Chondrocyte (in vitro differentiated cells): Measurements from ENCODE around the gene LHFPL4. TPM values are rescaled to one million over a fixed set of nuclear protein-coding genes. Genes with fewer than 3 reads are reported as not detected.
"Not testable (repeated sequence)": the region's sequence is repeated elsewhere in the genome, so short reads cannot be mapped to it uniquely, and the experiment has no call there.

Experiments used
- DNase-seq: peaks from one replicate; pipeline ENCODE4 v3.0.0; 2021; ENCODE audit warnings: mixed read lengths, low spot score
- H3K27ac Mint-ChIP-seq: one replicate; pipeline ENCODE4 v1.8.0; 2021; ENCODE audit warnings: mild to moderate bottlenecking, moderate library complexity, mixed read lengths; ENCODE audit not compliant: unreplicated experiment
- H3K27me3 Mint-ChIP-seq: 2 replicates; pipeline ENCODE4 v1.8.0; 2021; ENCODE audit warnings: low read depth, mixed read lengths
- H3K36me3 Mint-ChIP-seq: 2 replicates; pipeline ENCODE4 v1.8.0; 2021; ENCODE audit warnings: low read depth, mixed read lengths
- H3K4me1 Mint-ChIP-seq: 2 replicates; pipeline ENCODE4 v1.8.0; 2021; ENCODE audit warnings: low read depth, mild to moderate bottlenecking, mixed read lengths
- H3K4me3 Mint-ChIP-seq: one replicate; pipeline ENCODE4 v1.8.0; 2021; ENCODE audit warnings: mild to moderate bottlenecking, moderate library complexity, mixed read lengths; ENCODE audit not compliant: unreplicated experiment
- H3K9me3 Mint-ChIP-seq: 2 replicates; pipeline ENCODE4 v1.8.0; 2021; ENCODE audit warnings: low read depth, mixed read lengths
- total RNA-seq: library from RNA; stranded (reverse); gene quantifications from 3 replicates; pipeline ENCODE4 v1.2.1, GENCODE V29; 2021
- TF ChIP-seq, protein P1 (sequence below): fragments of 200-600 bp; sonication (generic); IDR thresholded peaks from 2 replicates; pipeline ENCODE4 v1.5.0; 2021; ENCODE audit warnings: antibody characterized with exemption, mild to moderate bottlenecking, moderate library complexity

LHFPL4 gene
- total RNA-seq, 1 donor from 2014 or later: not detected

DNA sequence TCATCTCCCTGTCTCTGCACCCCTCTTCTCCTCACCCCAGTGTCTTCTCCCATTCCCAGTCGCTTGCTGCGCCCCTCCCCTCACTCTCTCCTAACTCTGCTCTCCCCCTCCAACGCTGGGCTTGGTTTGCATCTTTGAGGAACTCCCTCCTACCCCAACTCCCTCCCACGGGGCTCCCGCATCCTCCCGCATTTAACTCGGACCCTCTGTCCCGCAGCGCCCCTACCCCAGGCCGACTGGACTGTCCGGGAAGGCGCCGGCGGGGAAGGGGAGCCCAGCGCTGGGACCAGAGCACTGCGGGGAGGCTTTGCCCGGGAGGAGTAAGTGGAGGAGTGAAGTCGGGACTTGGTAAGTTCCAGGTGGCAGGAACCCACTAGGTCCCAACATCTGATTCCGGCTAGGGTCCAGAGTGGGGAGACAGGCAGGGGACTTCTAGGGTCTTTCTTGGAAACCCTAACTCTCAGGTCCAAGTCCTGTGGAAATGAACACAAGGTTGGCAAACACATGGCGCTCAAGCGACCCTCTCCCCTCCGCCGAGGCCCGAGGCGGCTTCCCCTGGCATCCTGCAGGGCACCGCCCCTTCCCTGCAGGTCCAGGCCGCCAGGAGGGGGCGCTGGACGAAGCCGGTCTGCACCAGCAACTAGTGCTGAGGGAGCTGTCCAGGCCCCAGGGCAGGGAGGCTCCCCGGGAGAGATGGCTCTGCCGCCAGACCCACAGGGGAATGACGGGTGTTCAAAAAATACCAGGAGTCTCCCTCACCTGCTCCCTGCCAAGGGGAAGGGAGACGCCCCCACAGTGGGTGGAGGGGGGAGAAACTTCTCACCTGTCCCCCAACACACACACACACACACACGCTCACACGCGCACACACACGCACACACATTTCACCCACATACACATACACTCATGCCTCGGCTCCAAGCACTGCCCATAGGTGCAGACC, 53.2 kb downstream of the LHFPL4 start:
- peaks cover 15% of the 10 kb centered on the region for H3K27me3 Mint-ChIP-seq
- no peak for DNase-seq
- no peak overlapping the region for H3K27ac Mint-ChIP-seq
- peak overlapping the region; percentile 52 for H3K4me3 Mint-ChIP-seq
- no peaks in the 10 kb centered on the region for H3K36me3 Mint-ChIP-seq
- H3K4me1 Mint-ChIP-seq: peaks cover 6% of the 10 kb centered on the region
- TF ChIP-seq, protein P1, sequence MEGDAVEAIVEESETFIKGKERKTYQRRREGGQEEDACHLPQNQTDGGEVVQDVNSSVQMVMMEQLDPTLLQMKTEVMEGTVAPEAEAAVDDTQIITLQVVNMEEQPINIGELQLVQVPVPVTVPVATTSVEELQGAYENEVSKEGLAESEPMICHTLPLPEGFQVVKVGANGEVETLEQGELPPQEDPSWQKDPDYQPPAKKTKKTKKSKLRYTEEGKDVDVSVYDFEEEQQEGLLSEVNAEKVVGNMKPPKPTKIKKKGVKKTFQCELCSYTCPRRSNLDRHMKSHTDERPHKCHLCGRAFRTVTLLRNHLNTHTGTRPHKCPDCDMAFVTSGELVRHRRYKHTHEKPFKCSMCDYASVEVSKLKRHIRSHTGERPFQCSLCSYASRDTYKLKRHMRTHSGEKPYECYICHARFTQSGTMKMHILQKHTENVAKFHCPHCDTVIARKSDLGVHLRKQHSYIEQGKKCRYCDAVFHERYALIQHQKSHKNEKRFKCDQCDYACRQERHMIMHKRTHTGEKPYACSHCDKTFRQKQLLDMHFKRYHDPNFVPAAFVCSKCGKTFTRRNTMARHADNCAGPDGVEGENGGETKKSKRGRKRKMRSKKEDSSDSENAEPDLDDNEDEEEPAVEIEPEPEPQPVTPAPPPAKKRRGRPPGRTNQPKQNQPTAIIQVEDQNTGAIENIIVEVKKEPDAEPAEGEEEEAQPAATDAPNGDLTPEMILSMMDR: peak; percentile 85
- no peaks in the 10 kb centered on the region for H3K9me3 Mint-ChIP-seq

- TF ChIP-seq, protein P1: no peak
- Mint-ChIP-seq H3K27ac (no peak overlapping the region), H3K27me3 (peaks cover 15% of the 10 kb centered on the region), H3K4me3 (peak overlapping the region; percentile 52), H3K4me1 (peaks cover 6% of the 10 kb centered on the region), H3K36me3 (peaks cover under 1% of the 10 kb centered on the region), H3K9me3 (no peaks in the 10 kb centered on the region)
- no peak for DNase-seq
These were observed 54.0 kb downstream of the LHFPL4 start for GRCh38 chr3:9499455-9500107.

GRCh38 chr3:9498781-9499180, 54.8 kb downstream of the LHFPL4 start:
- H3K36me3 Mint-ChIP-seq: peaks cover 3% of the 10 kb centered on the region
- H3K27me3 Mint-ChIP-seq: peaks cover 15% of the 10 kb centered on the region
- TF ChIP-seq, protein P1: no peak
- peaks cover 6% of the 10 kb centered on the region for H3K4me1 Mint-ChIP-seq
- H3K4me3 Mint-ChIP-seq: no peak overlapping the region
- H3K27ac Mint-ChIP-seq: no peak overlapping the region
- DNase-seq: no peak
- H3K9me3 Mint-ChIP-seq: no peaks in the 10 kb centered on the region

- TF ChIP-seq, protein P1: no peak
- H3K27ac Mint-ChIP-seq: no peak overlapping the region
- H3K36me3 Mint-ChIP-seq: peaks cover 6% of the 10 kb centered on the region
- no peaks in the 10 kb centered on the region for H3K9me3 Mint-ChIP-seq
- H3K27me3 Mint-ChIP-seq: peaks cover 12% of the 10 kb centered on the region
- DNase-seq: no peak
- peaks cover 6% of the 10 kb centered on the region for H3K4me1 Mint-ChIP-seq
- no peak overlapping the region for H3K4me3 Mint-ChIP-seq
These were observed 55.6 kb downstream of the LHFPL4 start for GRCh38 chr3:9497821-9498565.

DNA sequence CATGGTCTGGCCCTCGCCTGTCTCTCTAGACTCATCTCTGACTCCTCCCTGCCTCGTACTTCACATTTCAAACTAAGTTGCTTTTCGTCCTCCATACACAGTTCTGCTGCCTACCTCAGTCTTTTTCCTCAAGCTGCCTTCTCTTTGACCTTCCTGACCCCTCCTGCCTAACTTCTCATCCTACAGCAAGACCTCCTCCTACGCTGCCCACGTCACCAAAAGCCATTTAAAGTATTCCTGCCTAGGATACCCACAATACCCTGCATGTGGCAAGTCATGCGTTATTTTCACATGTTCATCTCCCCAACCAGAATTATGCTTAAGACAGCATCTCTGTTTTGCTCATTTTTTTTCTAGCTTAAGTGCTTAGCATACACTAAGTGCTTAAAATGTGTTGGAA, 56.7 kb downstream of the LHFPL4 start:
- TF ChIP-seq, protein P1: no peak
- Mint-ChIP-seq H3K9me3 (no peaks in the 10 kb centered on the region), H3K27ac (no peak overlapping the region), H3K36me3 (peaks cover 6% of the 10 kb centered on the region), H3K4me3 (no peak overlapping the region), H3K4me1 (peaks cover 6% of the 10 kb centered on the region), H3K27me3 (peaks cover 12% of the 10 kb centered on the region)
- no peak for DNase-seq

DNA sequence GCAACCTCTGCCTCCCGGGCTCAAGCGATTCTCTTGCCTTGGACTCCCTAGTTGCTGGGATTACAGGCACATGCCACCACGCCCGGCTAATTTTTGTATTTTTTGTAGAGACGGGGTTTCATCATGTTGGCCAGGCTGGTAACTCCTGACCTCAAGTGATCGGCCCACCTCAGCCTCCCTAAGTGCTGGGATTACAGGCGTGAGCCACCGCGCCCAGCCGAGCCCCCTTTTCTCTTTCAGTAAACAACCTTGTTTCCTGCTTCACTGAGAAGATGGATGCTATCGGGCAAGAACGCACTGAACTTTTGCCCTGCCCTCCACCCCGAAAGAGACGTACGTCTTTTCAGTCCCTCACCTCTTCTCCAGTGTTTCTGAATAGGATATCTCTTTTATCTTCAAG, 59.6 kb downstream of the LHFPL4 start:
- DNase-seq, H3K4me3 Mint-ChIP-seq, H3K9me3 Mint-ChIP-seq, H3K27me3 Mint-ChIP-seq, H3K36me3 Mint-ChIP-seq, H3K27ac Mint-ChIP-seq, H3K4me1 Mint-ChIP-seq: not testable (repeated sequence)
